ENCODE measurements around the gene BTBD19.

DNA sequence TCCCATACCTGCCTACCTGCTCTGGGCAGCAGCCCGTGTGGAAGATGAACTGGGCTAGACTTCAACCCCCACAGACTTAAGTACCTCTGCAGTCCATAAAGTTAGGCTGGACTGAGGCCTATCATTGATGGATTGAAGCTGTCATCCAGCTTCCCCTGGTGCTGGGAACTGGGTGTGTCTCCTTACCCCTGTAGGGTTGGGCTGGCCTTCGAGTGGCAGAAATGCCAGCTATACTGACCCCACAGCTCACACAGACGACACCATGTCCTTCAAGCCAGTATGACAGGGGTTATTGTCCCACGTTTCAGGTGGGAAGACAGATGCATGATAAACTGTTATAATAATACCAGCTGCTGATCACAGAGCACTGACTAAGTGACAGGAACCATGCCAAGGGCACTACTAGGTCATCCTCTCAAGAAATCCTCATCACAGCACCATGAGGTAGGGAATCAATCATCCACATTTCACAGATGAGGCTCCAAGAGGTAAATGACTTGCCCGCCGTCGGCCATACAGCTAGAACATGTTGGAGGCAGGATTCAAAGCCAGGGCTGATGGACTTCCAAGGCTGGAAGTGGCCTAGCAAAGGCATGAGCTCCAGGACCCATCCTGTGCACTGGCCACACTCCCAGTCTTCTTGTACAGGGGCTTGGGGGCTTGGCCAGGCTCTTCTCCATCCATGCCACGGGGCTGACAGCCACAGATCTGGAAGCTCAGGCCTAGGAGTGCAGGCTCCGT is 20.0 kb upstream of the BTBD19 start, which contains the start of gene BEST4:
- TF ChIP-seq ZNF274 (IDR thresholded peaks at IDR 0.05; ENCODE audit: low read depth, low read length) (no peak), YY1 (IDR thresholded peaks at IDR 0.05; ENCODE audit: insufficient read depth, insufficient read length) (no peak)
